K562 (cell line): Measurements from ENCODE around the gene ZNF473. TPM values are rescaled to one million over a fixed set of nuclear protein-coding genes. Genes with fewer than 3 reads are reported as not detected.

Source experiments
- BCLAF1 ChIP-seq, 2 experiments: fragments of 450-650 bp in 1 of 2; IDR thresholded peaks; 2 replicates each; pipeline ENCODE4 v1.6.1; 2011 to 2017; ENCODE audit warnings: low read depth in 2 of 2, antibody characterized with exemption in 1 of 2, borderline replicate concordance in 1 of 2, low read length in 1 of 2, mild to moderate bottlenecking in 1 of 2, mixed read lengths in 1 of 2; ENCODE audit not compliant: control insufficient read depth in 1 of 2
- BRD9 ChIP-seq: fragments of 450-650 bp; IDR thresholded peaks from 2 replicates; pipeline ENCODE4 v1.6.1; 2018; ENCODE audit warnings: low read depth; ENCODE audit not compliant: partially characterized antibody
- DPF2 ChIP-seq: fragments of 450-650 bp; IDR thresholded peaks from 2 replicates; pipeline ENCODE4 v1.6.1; 2016
- ETV5 ChIP-seq: sonication (generic); formaldehyde crosslinking; IDR thresholded peaks from 2 replicates; pipeline ENCODE4 v1.4.0; 2020; ENCODE audit warnings: low read depth, mild to moderate bottlenecking, missing genetic modification reagents
- KAT2B ChIP-seq: IDR thresholded peaks from one replicate; pipeline ENCODE4 v1.6.1; 2012; ENCODE audit warnings: low read depth, mild to moderate bottlenecking, control low read depth, inconsistent platforms, low read length, moderate library complexity
- KDM2B ChIP-seq: fragments of 250-450 bp; sonication (Bioruptor Pico); IDR thresholded peaks from 2 replicates; pipeline ENCODE4 v1.8.0; 2021; ENCODE audit warnings: mild to moderate bottlenecking, moderate library complexity
- MAZ ChIP-seq, 2 experiments: fragments of 450-650 bp in 1 of 2; sonication (generic) in 1 of 2; formaldehyde crosslinking; IDR thresholded peaks in 1 of 2; conservative IDR thresholded peaks in 1 of 2; 2 replicates each; pipeline versions ENCODE4 v1.4.0 to v1.5.0; 2020; ENCODE audit warnings: mild to moderate bottlenecking in 1 of 2, missing genetic modification reagents in 1 of 2
- MEIS2 ChIP-seq: fragments of 450-650 bp; IDR thresholded peaks from 2 replicates; pipeline ENCODE4 v1.6.1; 2014; ENCODE audit warnings: mild to moderate bottlenecking; ENCODE audit not compliant: partially characterized antibody
- NCOA4 ChIP-seq: fragments of 450-650 bp; IDR thresholded peaks from 2 replicates; pipeline ENCODE4 v1.6.1; 2018; ENCODE audit warnings: mild to moderate bottlenecking; ENCODE audit not compliant: partially characterized antibody
- NFE2 ChIP-seq: IDR thresholded peaks from 2 replicates; pipeline ENCODE4 v1.6.1; 2014; ENCODE audit warnings: antibody characterized with exemption, low read depth
- NR2C1 ChIP-seq, 2 experiments: fragments of 450-650 bp; IDR thresholded peaks; 2 replicates each; pipeline ENCODE4 v1.6.1; 2017; ENCODE audit warnings: mild to moderate bottlenecking in 2 of 2, antibody characterized with exemption in 1 of 2, inconsistent platforms in 1 of 2, missing compliant biosample characterization in 1 of 2, missing genetic modification characterization in 1 of 2
- PHF20 ChIP-seq: fragments of 450-650 bp; IDR thresholded peaks from 2 replicates; pipeline ENCODE4 v1.6.1; 2018; ENCODE audit not compliant: partially characterized antibody
- RAD21 ChIP-seq, 2 experiments: fragments of 250-450 bp in 1 of 2; fragments of 450-650 bp in 1 of 2; sonication (Bioruptor Pico) in 1 of 2; formaldehyde crosslinking in 1 of 2; IDR thresholded peaks in 1 of 2; conservative IDR thresholded peaks in 1 of 2; 2 replicates each; pipeline versions ENCODE4 v1.4.0 to v1.8.0; 2020 to 2022; ENCODE audit warnings: mild to moderate bottlenecking in 2 of 2, moderate library complexity in 1 of 2
- RBFOX2 ChIP-seq: fragments of 200-400 bp; formaldehyde crosslinking; IDR thresholded peaks from 2 replicates; pipeline ENCODE4 v1.6.1; 2017; ENCODE audit warnings: low read depth, mild to moderate bottlenecking, low read length, moderate library complexity
- RFX1 ChIP-seq: fragments of 450-650 bp; IDR thresholded peaks from 2 replicates; pipeline ENCODE4 v1.6.1; 2016; ENCODE audit warnings: mild to moderate bottlenecking, moderate library complexity
- SIN3B ChIP-seq: fragments of 450-650 bp; IDR thresholded peaks from 2 replicates; pipeline ENCODE4 v1.6.1; 2017; ENCODE audit warnings: low read depth, mild to moderate bottlenecking, moderate library complexity
- STAG1 ChIP-seq: sonication (generic); formaldehyde crosslinking; IDR thresholded peaks from 2 replicates; pipeline ENCODE4 v1.5.0; 2020; ENCODE audit warnings: missing genetic modification reagents, borderline replicate concordance
- TBL1XR1 ChIP-seq, 2 experiments: IDR thresholded peaks; 2 replicates each; pipeline ENCODE4 v1.6.1; 2012; ENCODE audit warnings: improper control_type of control experiment in 2 of 2, low read length in 2 of 2, mild to moderate bottlenecking in 1 of 2
- TGIF2 ChIP-seq: sonication (generic); formaldehyde crosslinking; IDR thresholded peaks from 2 replicates; pipeline ENCODE4 v1.8.1; 2022; ENCODE audit warnings: mild to moderate bottlenecking, missing genetic modification reagents, moderate library complexity
- THRB ChIP-seq: fragments of 450-650 bp; formaldehyde crosslinking; conservative IDR thresholded peaks from 2 replicates; pipeline ENCODE4 v1.4.0; 2022; ENCODE audit warnings: mild to moderate bottlenecking, missing genetic modification characterization
- WHSC1 ChIP-seq: IDR thresholded peaks from one replicate; pipeline ENCODE4 v1.6.1; 2012; ENCODE audit warnings: low read length, control low read depth, inconsistent platforms
- ZC3H4 ChIP-seq: sonication (generic); formaldehyde crosslinking; IDR thresholded peaks from 2 replicates; pipeline ENCODE4 v1.9.0; 2021; ENCODE audit warnings: missing genetic modification reagents, borderline replicate concordance
- ZNF3 ChIP-seq: fragments of 250-450 bp; sonication (Bioruptor Pico); IDR thresholded peaks from 2 replicates; pipeline ENCODE4 v1.5.0; 2021; ENCODE audit warnings: mild to moderate bottlenecking, moderate library complexity
- ZNF696 ChIP-seq: fragments of 250-450 bp; sonication (Bioruptor Pico); conservative IDR thresholded peaks from 2 replicates; pipeline ENCODE4 v1.4.0; 2020; ENCODE audit warnings: mild to moderate bottlenecking, moderate library complexity
- ZNF764 ChIP-seq: fragments of 250-450 bp; sonication (Bioruptor Pico); IDR thresholded peaks from 2 replicates; pipeline ENCODE4 v1.4.0; 2020; ENCODE audit warnings: low read depth, mild to moderate bottlenecking, moderate library complexity
- ZNF79 ChIP-seq: fragments of 250-450 bp; sonication (Bioruptor Pico); IDR thresholded peaks from 2 replicates; pipeline ENCODE4 v1.4.0; 2020; ENCODE audit warnings: low read depth, mild to moderate bottlenecking, moderate library complexity
- polyA plus RNA-seq, 8 experiments: library from polyadenylated mRNA; depleted of rRNA in 4 of 8; stranded (reverse) in 5 of 8; unstranded in 3 of 8; fragments of >200 nt; fragmentation: Nextera tagmentation in 2 of 8; fragmentation: Illumina TruSeq in 1 of 8; extraction: Ambion mirVana in 2 of 8; extraction: Trizol in 1 of 8; gene quantifications; 2 replicates each; pipeline versions ENCODE4 v1.2.1 to v1.2.3, GENCODE V29; 2011 to 2014; ENCODE audit warnings: inconsistent platforms in 1 of 8, missing spikeins in 1 of 8
- total RNA-seq, 7 experiments: library from RNA; depleted of rRNA in 6 of 7; stranded (reverse); fragments of >200 nt in 6 of 7; fragmentation: Illumina TruSeq in 2 of 7; extraction: Trizol in 2 of 7; gene quantifications; 2 replicates each; pipeline versions ENCODE4 v1.2.1 to v1.2.3, GENCODE V29; 2011 to 2021; ENCODE audit warnings: low replicate concordance in 1 of 7

ZNF473 gene
- total and polyA plus RNA-seq, 9 of the 15 experiments (the other 6 are each of a cell fraction or from before 2014, with no cell fraction given), result 8.2 to 34.0 (median 28.5) TPM

DNA sequence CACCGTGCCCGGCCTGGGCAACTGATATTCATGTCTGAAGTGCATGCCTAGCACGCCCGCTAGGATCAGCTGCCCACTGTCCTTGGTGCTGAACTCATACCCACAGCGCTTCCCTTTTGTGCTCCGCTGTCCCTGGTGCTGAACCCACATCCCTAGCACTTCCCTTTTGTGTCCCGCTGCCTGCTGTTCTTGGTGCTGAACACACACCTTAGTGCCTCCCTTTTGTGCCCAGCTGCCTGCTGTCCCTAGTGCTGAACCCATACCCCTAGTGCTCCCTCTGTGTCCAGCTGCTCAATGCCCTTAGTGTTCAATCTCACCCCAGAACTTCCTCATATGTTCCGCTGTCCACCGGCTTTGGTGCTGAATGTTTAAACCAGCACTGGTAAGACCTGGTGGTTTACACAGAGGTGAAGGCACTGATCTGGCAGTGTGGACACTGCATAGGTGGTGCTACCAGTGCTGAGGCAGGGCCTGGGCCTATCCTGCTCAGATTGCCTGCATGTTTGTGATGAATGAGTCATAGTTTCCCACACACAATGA, 38.6 kb upstream of the ZNF473 start (continued):
- TF ChIP-seq SIN3B (no peak), MAZ (CRISPR knock-in tag; conservative IDR thresholded peaks at IDR 0.05 in 1 of 2, IDR thresholded peaks at IDR 0.05 in 1 of 2) (peak; percentile 95 to 100), NCOA4 (no peak), PHF20 (no peak), ZNF3 (CRISPR knock-in tag) (no peak), WHSC1 (no peak), THRB (CRISPR knock-in tag) (peak; percentile 99), ZC3H4 (CRISPR knock-in tag) (no peak), MEIS2 (no peak), STAG1 (peak; percentile 100), ZNF79 (CRISPR knock-in tag) (peak; percentile 77; the same call in 1 of the 2 replicates), KAT2B (no peak), RFX1 (no peak), NFE2 (no peak; the same call in 1 of the 2 replicates), DPF2 (peak; percentile 89), BCLAF1 (IDR thresholded peaks at IDR 0.05; ENCODE audit: borderline replicate concordance in 1 of 2, control insufficient read depth in 1 of 2, low read depth in 2 of 2, low read length in 1 of 2) (no peak), RAD21 (CRISPR knock-in tag; conservative IDR thresholded peaks at IDR 0.05 in 1 of 2, IDR thresholded peaks at IDR 0.05 in 1 of 2) (peak; percentile 10 to 27; a peak in 2 of 4 replicates), TBL1XR1 (IDR thresholded peaks at IDR 0.05; ENCODE audit: low read length in 2 of 2) (no peak), RBFOX2 (0 out of 2 replicates have a peak, but pooled peaks have one; percentile 23), BRD9 (no peak), ZNF764 (no peak), ETV5 (peak; percentile 100), TGIF2 (CRISPR knock-in tag) (peak; percentile 100), ZNF696 (CRISPR knock-in tag) (no peak), KDM2B (CRISPR knock-in tag) (no peak), NR2C1 (IDR thresholded peaks at IDR 0.05) (no peak), NR2C1 (tag; IDR thresholded peaks at IDR 0.05) (peak; percentile 93)
